GM13977 (cell line): Measurements from ENCODE around the gene RCVRN.

Experiments
- DNase-seq: peaks from one replicate; pipeline ENCODE4 v3.0.0; 2012; ENCODE audit warnings: low spot score
- in situ Hi-C: fragments of 300-500 bp; cut with MboI; formaldehyde crosslinking; loops from one replicate; pipeline ENCODE4 v1.12.0; 2022; ENCODE audit warnings: low sequenced_read_pairs, low pct_unique_long_range_greater_than_20kb, mixed read lengths, inconsistent platforms; ENCODE audit not compliant: unreplicated experiment
- TF ChIP-seq, protein P1 (sequence below): IDR thresholded peaks from 2 replicates; pipeline ENCODE4 v1.5.1; 2012; ENCODE audit warnings: mild to moderate bottlenecking, control low read depth; ENCODE audit not compliant: insufficient read depth; ENCODE audit errors: extremely low read depth, missing control alignments

Gene RCVRN

DNA sequence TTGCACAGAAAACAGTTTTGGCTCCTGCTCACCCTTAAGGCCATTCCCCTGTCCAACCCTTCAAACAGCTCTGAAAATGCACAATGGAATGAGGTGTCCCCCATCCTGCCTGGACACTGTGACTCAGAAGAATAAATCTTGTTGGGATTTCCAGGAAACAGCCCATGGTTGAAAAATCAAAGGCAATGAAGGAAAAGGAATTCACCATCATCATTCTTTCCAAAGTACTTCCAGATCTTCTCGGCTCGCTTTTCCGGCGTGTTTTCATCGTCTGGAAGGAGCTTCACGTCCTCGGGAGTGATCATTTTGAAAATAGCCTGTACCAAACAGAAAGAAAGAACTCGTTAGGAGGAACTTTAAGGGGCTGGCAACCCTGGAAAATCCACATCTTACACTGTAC lies 4.3 kb downstream of the RCVRN start:
- TF ChIP-seq, protein P1, sequence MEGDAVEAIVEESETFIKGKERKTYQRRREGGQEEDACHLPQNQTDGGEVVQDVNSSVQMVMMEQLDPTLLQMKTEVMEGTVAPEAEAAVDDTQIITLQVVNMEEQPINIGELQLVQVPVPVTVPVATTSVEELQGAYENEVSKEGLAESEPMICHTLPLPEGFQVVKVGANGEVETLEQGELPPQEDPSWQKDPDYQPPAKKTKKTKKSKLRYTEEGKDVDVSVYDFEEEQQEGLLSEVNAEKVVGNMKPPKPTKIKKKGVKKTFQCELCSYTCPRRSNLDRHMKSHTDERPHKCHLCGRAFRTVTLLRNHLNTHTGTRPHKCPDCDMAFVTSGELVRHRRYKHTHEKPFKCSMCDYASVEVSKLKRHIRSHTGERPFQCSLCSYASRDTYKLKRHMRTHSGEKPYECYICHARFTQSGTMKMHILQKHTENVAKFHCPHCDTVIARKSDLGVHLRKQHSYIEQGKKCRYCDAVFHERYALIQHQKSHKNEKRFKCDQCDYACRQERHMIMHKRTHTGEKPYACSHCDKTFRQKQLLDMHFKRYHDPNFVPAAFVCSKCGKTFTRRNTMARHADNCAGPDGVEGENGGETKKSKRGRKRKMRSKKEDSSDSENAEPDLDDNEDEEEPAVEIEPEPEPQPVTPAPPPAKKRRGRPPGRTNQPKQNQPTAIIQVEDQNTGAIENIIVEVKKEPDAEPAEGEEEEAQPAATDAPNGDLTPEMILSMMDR: no peak
- in situ Hi-C loops: no loop called here
- no peak for DNase-seq

DNA sequence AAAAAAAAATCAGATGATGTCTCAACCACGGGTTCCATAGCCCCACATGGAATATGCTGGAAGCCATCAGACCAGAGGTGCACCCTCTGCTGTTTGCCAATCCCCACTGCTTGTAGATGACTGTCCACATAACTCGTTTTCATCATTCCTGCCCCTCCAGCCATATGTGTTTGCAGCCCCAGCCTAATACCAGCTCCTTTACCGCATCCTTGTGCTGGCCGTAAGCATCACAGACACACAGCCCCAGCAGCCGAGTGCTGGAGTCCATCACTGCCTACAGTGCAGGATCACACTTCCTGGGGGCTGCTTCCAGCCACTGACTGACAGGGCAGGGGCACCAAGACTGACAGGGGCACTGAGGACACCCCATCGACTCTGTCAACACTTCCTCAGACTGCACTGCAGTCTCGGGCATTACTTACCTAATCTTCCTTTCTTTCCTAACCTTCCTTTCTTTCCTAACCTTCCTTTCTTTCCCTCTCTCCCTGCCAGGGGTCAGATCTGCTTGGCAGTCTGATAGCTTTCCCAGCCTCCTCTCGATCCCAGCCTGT lies 5.0 kb downstream of the RCVRN start:
- TF ChIP-seq, protein P1: no peak
- in situ Hi-C loops: no loop called here
- no peak for DNase-seq

DNA sequence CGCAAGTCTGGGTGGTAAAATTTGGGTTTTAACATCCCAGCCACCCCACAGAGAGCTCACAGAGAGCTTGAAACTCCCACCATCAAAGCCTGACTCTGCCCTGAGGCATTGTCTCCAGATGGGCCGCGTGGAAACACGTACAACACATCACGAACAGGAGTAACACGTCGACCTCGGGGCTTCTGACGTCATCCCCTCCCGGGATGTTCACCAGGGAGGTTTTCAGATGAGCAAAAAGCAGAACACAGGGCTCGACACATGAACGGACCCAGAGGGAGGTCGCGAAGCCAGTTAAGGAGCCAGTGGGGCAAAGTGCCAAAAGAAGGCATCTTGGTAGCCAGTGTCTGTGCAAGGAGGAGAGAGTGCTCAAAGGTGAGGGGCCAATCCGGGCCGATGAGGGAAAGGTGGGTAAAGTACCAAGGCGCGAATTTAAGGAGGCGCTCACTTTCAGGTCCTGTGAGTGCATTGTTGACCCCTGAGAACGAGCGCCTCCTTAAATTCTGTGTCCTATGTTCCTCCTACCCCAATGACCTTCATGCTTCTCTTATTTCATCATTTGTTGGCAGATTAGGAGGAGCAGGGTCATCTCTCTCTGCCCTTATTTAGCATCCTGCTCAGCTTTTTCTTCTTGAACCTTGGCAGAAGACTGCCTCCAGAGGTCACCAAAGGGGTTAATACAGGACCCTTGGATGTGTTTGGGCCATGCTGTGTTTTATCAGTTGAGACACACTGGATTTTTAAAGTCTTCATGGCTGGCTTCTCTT lies 5.6 kb downstream of the RCVRN start:
- TF ChIP-seq, protein P1: no peak
- in situ Hi-C loops: no loop called here

DNA sequence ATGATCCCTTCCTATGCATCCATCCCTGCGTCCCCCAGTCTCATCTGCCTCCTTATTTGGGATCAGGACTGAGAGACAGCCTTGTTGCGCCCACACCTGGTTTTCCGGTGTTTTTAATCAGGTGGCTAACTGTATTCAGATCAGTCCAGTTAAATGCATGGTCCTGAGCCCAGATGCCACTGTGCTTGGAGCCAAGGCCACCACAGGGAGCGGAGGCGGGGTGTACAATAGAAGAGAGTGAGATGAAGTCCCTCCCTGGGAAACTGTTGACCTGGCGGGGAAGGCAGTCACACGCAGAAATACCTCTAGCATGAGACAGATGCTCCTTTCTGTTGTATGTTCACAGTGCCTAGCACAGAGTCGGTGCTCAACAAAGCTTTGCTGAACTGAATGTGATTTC lies 6.3 kb downstream of the RCVRN start:
- in situ Hi-C loops: no loop called here
- no peak for DNase-seq
- TF ChIP-seq, protein P1: no peak

More for the DNA sequence above, 5.6 kb downstream of the RCVRN start:
- no peak for DNase-seq

DNA sequence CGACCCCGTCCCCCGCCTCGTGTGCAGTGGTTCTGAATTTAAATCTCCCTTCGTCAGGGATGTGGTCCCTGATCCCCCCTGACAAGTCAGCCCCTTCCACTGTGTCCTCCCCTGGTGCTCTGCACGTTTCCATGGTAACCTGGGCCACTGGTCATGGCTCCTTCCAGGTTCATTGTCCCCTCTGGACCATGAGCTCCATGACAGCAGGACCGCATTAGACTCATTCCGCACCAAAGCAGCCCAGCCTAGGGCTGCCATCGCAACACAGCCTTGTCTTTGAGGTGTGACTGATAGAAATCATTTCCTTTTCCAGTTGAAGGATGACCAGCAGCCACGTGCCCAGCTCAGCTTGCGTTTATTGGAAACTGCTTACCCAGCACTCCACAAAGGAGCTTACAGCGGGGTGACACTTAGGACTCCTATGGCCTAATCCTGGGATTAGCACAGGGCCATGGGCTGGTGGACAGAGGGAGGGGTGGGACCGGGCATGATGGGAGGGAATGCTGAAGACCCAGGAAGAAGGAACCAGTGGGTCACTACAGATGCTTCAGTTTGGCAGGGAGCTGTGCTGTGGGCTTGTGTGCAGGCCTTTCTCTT lies 7.6 kb downstream of the RCVRN start:
- DNase-seq: no peak
- in situ Hi-C loops: no loop called here
- TF ChIP-seq, protein P1: no peak

DNA sequence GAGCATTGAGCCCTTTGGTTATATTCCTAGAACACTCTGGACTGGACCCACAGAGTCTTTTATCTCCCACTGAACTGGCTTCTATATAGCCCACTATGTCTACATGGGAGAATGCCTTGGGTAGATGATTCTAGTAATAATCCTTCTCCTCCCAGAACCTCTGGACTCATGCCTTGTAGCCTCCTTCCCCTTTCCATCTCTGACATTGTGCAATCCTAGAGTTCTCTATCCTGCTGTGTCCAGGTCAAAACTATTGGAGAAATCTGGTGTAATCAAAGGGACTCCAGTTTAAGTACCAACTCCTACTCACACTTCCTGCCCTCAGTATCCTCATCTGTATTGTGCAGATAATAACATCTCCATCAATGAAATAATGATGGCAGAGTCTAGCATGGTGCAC lies 9.1 kb downstream of the RCVRN start:
- TF ChIP-seq, protein P1: no peak
- DNase-seq: no peak
- in situ Hi-C loops: no loop called here
